Fibroblast of the aortic adventitia (primary cell): ENCODE data around the gene PPP6R2. TPM values are rescaled to one million over a fixed set of nuclear protein-coding genes. Genes with fewer than 3 reads are reported as not detected.

ENCODE experiments used
- DNase-seq: peaks from one replicate; pipeline ENCODE4 v3.0.0-alpha.2; 2010; ENCODE audit warnings: low read depth
- H3K4me3 ChIP-seq: 2 replicates; pipeline ENCODE4 v1.5.1; 2011; ENCODE audit warnings: low read depth, mild to moderate bottlenecking, control low read depth, low read length, moderate library complexity
- CTCF ChIP-seq: IDR thresholded peaks from 2 replicates; pipeline ENCODE4 v1.5.1; 2011; ENCODE audit warnings: mild to moderate bottlenecking, low read length, control low read depth, inconsistent platforms; ENCODE audit not compliant: insufficient read depth
- total RNA-seq: library from RNA; depleted of rRNA; stranded (reverse); fragments of >200 nt; gene quantifications from 2 replicates; pipeline ENCODE4 v1.2.3, GENCODE V29; 2012; ENCODE audit warnings: low replicate concordance

Gene PPP6R2
- total RNA-seq, 1 donor: 38.5 TPM

GRCh38 chr22:50337262-50338041 is 5.7 kb upstream of the PPP6R2 start:
- DNase-seq: no peak
- no peak for TF ChIP-seq CTCF
- H3K4me3 ChIP-seq: no peak overlapping the region

GRCh38 chr22:50338042-50338573 is 5.0 kb upstream of the PPP6R2 start:
- TF ChIP-seq CTCF: no peak
- no peak for DNase-seq
- H3K4me3 ChIP-seq: no peak overlapping the region

DNA sequence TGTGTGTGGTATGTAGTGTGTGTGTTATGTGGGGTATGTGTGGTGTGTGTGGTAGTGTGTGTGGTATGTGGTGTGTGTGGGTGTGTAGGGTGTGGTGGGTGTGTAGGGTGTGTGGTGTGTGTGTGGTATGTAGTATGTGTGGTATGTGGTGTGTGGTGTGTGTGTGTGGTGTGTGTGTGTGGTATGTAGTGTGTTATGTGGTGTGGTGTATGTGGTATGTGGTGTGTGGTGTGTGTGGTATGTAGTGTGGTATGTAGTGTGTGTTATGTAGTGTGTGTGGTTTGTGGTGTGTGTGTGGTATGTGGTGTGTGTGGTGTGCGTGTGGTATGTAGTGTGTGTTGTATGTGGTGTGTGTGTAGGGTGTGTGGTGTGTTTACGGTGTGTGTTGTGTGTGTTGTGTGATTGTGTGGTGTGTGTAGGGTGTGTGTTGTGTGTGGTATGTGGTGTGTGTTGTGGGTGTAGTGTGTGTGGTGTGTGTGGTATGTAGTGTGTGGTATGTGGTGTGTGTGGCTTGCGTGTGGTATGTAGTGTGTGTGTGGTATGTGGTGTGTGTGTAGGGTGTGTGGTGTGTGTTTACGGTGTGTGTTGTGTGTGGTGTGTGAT is 4.2 kb upstream of the PPP6R2 start:
- no peak for DNase-seq
- H3K4me3 ChIP-seq: no peak overlapping the region
- TF ChIP-seq CTCF: no peak

GRCh38 chr22:50339945-50340879 is 2.9 kb upstream of the PPP6R2 start:
- no peak overlapping the region for H3K4me3 ChIP-seq
- TF ChIP-seq CTCF: no peak
- DNase-seq: peak; percentile 12

- TF ChIP-seq CTCF: peak; percentile 98
- H3K4me3 ChIP-seq: peak overlapping the region; percentile 73
- peak; percentile 86 for DNase-seq
Observed at GRCh38 chr22:50341977-50342650, 1.0 kb upstream of the PPP6R2 start.

DNA sequence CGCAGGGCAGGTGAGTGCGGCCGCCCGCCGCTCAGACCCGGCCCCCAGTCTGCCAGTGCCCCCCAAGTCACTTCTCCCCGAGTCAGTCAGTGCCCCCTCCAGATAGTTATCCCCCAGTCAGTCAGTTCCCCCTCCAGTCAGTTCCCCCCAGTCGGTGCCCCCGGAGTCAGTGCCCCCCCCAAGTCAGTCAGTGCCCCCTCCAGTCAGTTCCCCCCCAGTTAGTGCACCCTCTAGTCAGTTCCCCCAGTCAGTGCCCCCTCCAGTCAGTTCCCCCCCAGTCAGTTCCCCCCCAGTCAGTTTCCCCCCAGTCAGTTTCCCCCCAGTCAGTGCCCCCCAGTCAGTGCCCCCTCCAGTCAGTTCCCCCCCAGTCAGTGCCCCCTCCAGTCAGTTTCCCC is 411 bp downstream of the PPP6R2 start:
- TF ChIP-seq CTCF: no peak
- H3K4me3 ChIP-seq: peak overlapping the region; percentile 77
- DNase-seq: no peak
